Activated T-helper 9 cell treated with anti-CD3 and anti-CD28 coated beads, Interleukin-2, amount 50 U/mL, for 16 hours (primary cell): Measurements from ENCODE around the gene C1QTNF3.
"Not testable (repeated sequence)": the region's sequence is repeated elsewhere in the genome, so short reads cannot be mapped to it uniquely, and the experiment has no call there.

Experiments
- DNase-seq: peaks from one replicate; pipeline ENCODE4 v3.0.0-alpha.2; 2020; ENCODE audit warnings: low read depth

The C1QTNF3 gene

DNA sequence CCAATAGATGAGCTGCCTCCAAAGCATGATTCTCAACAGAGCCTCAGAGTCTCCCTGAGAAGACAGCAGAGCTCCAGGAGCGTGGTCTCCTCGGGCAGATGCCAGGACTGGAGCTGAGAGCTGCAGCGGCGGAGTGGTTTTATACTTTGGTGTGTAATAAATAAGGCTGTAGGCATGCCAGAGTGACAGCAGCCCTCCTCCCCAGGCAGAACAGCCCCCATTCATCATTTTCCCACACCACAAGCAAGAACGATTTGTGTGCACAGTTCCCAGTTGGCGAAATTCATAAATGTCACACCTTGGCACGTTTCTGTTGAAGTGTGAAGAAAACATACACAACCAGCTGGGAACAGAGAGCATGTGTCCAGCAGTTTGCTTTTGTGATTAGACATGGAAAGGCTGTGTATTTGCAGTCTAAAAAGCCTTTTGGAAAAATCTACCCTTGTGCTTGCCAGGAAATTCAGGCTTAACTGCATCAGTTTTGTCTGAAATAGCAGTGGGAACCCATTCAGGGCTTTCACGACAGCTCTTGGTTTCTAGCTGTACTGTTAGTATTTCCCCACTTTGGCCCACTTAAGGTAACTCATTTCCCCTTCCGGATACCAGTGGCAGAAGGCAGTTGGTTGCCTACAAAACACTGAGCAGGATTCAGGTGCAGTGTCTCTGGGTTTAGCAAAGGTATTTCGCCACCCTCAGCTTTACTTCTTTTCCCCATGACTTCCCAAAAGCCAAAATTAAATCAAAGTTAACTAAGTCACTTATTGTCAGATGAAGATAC lies at the start of gene C1QTNF3:
C1QTNF3 (minus strand) TSS at position 115 of the 778 bp plus-strand sequence; CDS start at position 27, 88 bp downstream.
- DNase-seq: no peak

DNA sequence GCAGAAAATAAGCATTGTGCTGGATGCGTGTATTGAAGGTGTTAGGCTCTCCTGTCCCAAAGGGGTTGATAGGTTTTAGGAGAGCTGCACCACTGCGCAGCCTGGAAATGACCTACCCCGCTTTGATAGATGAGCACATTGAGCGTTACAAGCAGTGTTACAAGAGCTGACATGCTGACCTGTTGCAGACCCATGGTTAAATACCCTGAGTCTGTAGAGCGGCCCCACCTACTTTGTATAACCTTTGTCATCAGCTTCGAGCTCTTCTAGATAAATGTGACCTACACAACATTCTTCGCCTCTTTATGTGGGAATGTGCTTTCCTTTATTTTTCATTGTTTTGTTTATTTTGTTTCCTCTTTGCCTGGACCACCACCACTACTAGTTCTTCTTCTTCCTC lies 48.0 kb upstream of the C1QTNF3 start:
- DNase-seq: not testable (repeated sequence)

GRCh38 chr5:34089802-34090201 lies 46.8 kb upstream of the C1QTNF3 start:
- DNase-seq: not testable (repeated sequence)

- DNase-seq: not testable (repeated sequence)
Observed at GRCh38 chr5:34087728-34088127, 44.7 kb upstream of the C1QTNF3 start.

- not testable (repeated sequence) for DNase-seq
Observed at GRCh38 chr5:34083898-34084297, 40.9 kb upstream of the C1QTNF3 start.

GRCh38 chr5:34079505-34079904 lies 36.5 kb upstream of the C1QTNF3 start:
- not testable (repeated sequence) for DNase-seq

- DNase-seq: not testable (repeated sequence)
Observed at GRCh38 chr5:34077636-34078035, 34.6 kb upstream of the C1QTNF3 start.

- not testable (repeated sequence) for DNase-seq
Observed at GRCh38 chr5:34076719-34077364, 33.8 kb upstream of the C1QTNF3 start.

DNA sequence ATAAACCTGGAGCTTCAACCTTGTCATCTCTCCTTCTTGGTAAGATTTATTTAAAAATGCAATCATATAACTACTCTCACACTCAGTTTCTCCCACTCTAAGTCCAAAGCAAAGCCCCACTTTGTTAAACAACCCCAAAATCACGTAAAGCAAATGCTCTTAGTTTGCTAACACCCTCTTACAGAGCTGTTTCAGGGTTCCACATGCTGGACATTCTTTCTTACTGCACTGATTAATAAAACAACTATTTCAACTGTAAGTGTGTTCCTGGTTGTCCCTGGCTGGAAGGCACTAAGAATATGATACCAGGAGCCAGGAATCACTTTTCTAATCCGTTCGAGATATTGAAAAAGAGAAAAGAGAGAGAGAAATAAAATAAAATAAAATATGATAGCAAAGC lies 31.5 kb upstream of the C1QTNF3 start:
- DNase-seq: not testable (repeated sequence)

DNA sequence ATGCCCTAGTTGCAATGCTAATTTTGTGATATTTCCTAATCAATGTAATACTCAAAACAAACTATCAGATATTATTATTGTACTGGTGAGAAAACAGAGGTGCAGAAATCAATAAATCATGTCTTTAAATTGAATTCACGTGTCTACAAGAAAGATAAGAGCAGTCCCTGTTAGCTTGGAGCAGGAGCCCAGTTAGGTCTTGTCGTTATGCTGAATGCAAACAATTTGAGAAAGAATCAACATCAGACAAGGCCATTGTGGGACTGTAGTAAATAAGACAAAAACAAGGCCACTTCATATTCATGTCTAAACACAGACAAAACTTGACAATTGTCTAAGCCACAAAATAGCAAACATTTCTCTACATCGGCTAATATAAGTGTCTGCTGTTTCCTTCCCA lies 31.1 kb upstream of the C1QTNF3 start:
- not testable (repeated sequence) for DNase-seq

- not testable (repeated sequence) for DNase-seq
Observed at GRCh38 chr5:34070626-34071025, 27.6 kb upstream of the C1QTNF3 start.

DNA sequence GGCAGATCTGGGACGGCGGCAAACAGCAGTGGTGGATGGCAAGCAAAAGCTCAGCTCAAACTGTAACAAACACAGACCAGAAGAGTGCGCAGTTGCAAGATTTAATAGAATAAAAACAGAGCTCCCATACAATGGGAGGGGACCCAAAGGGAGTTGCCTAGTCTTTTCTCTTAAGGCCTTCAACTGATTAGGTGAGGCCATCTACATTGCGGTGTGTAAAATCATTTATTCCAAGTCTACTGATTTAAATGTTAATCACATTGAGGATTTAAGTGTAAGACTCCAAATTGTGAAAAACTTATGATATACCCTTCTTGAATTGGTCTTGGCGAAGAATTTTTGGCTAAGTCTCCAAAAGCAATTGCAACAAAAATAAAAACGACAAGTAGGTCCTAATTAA lies 21.6 kb upstream of the C1QTNF3 start:
- no peak for DNase-seq

- no peak for DNase-seq
Observed at GRCh38 chr5:34062419-34062818, 19.4 kb upstream of the C1QTNF3 start.

DNA sequence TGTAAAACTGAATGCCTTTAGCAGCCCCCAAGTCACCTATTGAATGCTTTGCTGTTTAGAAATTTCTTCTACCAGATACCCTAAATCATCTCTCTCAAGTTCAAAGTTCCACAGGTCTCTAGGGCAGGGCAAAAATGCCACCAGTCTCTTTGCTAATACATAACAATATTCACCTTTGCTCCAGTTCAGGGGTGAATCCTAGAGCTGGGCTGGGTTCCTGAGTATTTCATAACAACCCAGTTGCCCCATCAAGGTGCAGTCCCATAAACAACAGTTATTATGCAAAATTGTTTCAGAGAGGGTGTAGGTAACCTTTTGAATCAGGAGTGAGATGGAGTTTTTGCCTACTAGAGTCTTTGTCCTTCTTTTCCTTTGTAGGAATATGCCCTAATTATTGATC lies 19.0 kb upstream of the C1QTNF3 start:
- DNase-seq: no peak

DNA sequence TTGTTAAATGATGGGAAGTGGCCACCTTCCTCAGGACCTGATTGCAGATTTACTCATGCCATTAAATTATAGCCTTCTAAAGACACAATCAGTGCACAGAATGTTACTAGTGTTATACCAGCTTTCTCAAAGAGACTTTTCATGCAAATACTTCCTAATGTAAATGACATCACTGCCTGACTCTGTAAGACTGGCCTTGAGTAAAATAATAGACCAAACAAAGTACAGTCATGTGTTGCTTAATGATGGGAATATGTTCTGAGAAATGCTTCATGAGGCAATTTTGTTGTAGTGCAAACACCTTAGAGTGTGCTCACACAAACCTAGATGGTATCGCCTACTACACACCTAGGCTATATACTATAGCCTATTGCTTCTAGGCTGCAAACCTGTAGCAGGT lies 17.0 kb upstream of the C1QTNF3 start:
- no peak for DNase-seq

- DNase-seq: no peak
Observed at GRCh38 chr5:34058532-34058931, 15.5 kb upstream of the C1QTNF3 start.

GRCh38 chr5:34057569-34057968 lies 14.6 kb upstream of the C1QTNF3 start:
- DNase-seq: no peak

- DNase-seq: no peak
Observed at GRCh38 chr5:34057118-34057517, 14.1 kb upstream of the C1QTNF3 start.

- no peak for DNase-seq
Observed at GRCh38 chr5:34055667-34056066, 12.7 kb upstream of the C1QTNF3 start.

- no peak for DNase-seq
Observed at GRCh38 chr5:34054400-34054729, 11.4 kb upstream of the C1QTNF3 start.

DNA sequence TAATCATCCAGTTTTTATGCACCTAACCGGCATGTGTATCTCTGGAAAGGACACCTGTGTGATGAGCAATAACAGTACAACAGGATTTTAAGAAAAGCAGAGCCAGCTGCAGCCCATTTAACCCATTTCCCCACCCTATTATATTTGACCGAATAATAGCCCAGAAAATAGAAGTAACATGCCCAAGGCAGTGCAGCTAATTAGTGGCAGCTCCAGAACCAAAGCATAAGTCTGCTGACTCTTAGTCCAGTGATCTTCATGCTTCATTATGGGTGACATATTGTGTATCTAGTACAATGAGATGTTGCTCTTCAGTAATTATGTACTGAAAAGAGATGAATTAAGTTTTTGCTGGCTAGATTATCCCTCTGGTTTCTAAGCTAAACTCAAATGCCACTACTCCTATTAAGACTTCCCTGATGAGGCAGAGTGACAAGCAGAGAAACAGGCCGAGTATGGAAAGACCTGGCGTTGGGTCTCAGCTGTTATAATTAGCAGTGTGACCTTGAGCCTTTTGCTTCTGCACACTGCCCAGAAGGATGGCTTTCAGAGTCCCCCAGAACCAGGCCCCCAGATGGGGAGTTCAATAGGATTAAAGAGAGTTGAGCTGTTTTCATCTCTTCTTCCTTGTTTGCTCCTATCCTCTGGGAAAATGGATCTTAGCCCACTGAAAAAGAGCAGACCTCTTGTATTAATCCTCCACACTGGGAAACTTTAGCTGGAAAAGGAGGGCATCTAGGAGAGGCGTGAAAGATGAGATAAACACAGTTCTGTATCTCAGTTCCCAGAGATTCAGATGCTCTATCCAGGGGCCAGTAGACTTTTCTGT lies 10.8 kb upstream of the C1QTNF3 start:
- DNase-seq: no peak

- DNase-seq: no peak
Observed at GRCh38 chr5:34053133-34053532, 10.1 kb upstream of the C1QTNF3 start.
